Medulla oblongata (tissue), 1 donor: Measurements from ENCODE around the gene ITGB2.
"Not testable (repeated sequence)": the region's sequence is repeated elsewhere in the genome, so short reads cannot be mapped to it uniquely, and the experiment has no call there.

Experiments
- DNase-seq: peaks from one replicate; pipeline ENCODE4 v3.0.0-alpha.2; 2015; ENCODE audit errors: extremely low spot score

The ITGB2 gene

DNA sequence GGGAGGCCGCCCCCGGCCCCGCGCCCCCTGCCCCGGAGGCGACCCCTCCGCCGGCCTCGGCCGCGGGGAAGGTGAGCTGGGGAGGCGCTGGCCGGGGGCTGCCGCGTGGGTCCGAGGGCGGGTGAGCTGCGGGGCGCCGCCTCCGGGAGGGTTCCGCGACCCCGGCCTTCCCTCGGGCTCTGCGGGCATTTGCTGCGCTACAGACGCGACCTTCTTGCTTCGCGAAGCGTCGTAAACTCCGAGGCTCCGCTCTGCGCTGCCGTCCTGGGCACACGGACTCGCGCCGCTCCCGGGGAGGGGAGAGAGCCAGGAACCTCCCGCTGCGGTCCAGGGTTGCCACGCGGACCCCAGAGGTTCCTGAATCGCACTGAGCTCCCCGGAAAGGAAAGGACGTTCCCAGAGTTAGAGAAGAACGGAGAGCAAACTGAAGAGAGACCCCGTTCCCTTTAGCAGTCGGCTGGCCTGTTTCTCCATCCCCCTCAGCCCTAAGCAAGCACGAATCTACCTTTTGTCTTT is 19.5 kb upstream of the ITGB2 start:
- no peak for DNase-seq

- peak; percentile 60 for DNase-seq
Measured at GRCh38 chr21:44939532-44940115, 18.9 kb upstream of the ITGB2 start, which contains the start of gene SLX9. Gene SLX9, plus strand, starts transcription at chr21:44940029. Its CDS starts 29 bp downstream, at chr21:44940058.

DNA sequence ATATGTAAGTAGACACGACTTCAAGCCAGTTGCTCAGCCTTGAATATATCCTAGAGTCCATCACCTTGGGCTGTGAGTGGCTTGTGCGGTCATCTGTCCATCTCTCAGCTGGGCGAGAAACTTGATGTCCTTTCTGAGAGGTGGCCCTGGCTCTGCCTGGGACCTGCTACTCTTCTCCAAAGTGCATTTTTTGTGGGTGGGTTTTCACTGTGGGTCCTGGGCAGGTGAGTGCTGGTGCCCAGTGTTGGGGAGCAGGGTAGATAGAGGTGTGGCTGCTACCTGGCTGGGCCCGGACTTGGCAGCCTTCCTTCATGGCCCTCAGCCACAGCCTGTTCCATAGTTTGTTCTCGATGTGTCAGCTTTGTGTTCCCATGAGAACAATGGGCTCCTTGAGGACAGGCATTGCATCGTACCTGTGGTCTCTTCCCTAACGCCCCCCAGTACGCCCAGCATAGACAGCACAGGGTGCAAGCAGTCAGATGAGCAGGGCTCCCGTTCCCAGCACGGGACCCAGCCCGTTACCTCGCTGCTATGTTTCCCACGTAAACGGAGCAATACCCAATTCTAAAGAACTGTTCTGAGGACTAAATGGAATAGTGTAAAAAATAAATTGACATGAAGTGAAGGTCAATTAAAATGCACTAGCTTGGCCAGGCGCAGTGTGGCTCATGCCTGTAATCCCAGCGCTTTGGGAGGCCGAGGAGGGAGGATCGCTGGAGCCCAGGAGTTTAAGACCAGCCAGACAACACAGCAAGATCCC is 18.3 kb upstream of the ITGB2 start:
- DNase-seq: no peak

- no peak for DNase-seq
Measured at GRCh38 chr21:44935533-44935927, 14.8 kb upstream of the ITGB2 start.

DNA sequence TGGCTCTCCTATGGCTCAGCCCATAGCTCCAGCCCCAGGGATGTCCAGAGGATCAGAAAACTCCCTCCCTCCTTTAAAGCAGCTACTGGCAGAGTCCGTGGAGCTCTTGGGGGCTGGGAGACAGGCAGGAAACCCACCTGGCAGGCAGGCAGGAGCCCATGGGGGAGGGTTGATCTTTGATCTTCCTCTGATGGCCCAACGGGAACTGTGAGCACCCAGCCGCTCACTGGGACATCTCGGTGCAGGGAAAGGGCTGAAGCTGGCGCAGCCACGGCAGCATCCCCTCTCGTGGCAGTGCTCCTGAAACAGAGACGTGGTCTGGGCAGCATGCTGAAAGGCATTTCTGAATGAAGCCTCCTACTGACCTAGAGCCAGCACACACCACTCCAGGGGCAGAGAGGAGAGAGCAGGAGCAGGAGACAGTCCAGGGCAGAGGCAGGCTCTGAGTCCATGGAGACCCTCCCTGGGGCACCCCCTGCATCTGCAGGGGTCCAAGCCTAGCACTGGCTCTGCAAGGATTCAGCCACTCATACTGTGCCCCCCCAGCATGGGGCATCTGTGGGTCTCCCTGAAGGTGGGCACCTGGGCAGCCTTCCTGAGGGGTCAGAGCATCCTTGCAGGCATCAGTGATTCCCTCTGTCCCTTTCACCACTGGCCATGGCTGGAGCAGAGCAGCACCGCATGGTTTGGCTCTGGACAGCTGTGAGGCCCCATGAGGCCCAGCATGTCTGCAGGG is 14.3 kb upstream of the ITGB2 start:
- DNase-seq: no peak

- DNase-seq: no peak
Measured at GRCh38 chr21:44934276-44934675, 13.6 kb upstream of the ITGB2 start.

DNA sequence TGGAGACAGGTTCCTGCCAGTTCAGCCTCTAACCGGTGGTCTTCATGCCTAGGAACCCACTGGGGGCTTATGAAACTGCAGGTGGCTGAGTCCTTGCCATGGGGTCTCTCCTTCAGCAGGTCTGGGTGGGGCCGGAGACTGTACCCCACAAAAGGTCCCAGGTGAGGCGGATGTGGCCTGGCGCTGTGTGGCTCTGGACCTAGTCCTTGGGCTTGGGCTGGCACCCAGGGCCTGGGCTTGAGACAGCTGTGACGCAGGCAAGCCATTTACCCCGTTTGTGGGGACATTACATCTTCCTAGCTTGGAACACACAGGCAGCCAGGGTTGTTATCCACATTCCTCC is 13.2 kb upstream of the ITGB2 start:
- DNase-seq: no peak

GRCh38 chr21:44933199-44933917 is 12.7 kb upstream of the ITGB2 start:
- no peak for DNase-seq

DNA sequence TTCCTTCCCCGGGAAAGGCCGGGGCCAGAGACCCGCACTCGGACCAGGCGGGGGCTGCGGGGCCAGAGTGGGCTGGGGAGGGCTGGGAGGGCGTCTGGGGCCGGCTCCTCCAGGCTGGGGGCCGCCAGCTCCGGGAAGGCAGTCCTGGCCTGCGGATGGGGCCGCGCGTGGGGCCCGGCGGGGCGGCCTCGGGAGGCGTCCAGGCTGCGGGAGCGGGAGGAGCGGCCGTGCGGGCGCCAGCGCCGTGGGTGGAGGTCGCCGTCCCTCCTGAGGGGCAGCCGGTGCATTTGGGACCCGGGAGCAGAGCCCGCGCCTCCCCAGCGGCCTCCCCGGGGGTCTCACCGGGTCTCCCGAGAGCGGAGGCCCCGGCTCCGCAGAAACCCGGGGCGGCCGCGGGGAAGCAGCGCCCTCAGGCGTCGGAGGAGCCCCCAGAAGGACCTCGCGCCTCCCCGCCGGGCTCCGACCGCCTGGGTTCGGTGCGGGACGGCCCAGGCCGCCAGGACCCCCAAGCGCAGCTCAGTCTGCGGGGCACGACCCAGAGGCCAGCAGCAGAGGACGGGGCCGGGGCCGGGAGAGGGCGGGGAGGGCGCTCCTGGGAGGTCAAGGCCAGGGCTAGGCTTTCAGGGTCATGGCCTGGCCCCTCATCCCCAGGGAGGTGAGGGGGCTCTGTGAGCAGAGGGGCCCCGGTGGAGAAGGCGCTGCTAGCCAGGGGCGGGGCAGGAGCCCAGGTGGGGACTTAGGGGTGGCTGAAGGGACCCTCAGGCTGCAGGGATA is 11.9 kb upstream of the ITGB2 start:
- DNase-seq: no peak

DNA sequence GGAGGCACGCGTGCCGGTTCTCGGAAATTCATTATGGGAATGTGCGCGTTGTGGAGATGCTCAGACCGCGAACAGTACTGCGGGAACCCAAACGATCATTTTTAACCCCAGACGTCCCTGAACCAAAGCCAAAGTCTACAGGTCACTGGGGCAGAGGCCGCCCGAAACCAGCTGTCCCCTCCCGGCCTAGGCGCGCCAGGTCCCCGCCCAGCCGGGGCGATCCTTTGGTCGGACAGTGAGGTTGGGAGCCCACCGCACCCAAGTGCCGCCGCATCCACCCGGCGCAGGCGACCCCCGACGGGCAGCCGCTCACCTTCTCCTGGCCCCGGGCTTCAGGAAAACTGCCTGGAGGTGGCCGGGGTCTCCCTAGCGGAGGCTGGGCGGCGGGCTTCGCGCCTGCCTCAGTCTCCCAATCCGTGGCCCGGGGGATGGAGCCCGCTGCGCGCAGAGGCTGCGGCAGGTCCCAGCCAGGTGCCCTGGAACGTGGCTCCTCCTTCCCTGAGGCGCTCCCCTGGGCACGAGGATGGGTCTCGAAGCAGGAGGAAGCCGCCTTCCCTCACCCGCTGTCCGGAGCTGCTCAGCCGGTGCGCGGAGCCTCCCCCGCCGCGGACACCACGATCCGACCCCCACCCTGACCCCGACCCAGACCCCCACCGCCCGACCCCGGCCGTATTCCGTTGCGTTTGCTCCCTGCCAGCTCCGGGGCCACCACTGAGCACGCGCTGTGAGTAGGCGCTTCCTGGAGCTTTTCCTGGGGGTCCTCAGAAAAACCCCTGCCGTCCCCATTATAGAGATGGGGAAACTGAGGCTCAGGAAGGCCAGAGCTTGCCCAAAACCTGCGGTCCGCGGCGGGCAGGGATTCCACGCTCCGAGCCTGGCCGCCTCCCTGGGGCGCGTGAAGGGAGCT is 11.1 kb upstream of the ITGB2 start:
- no peak for DNase-seq

- DNase-seq: no peak
Measured at GRCh38 chr21:44931137-44931500, 10.4 kb upstream of the ITGB2 start.

- no peak for DNase-seq
Measured at GRCh38 chr21:44930543-44930981, 9.9 kb upstream of the ITGB2 start.

GRCh38 chr21:44929799-44930542 is 9.3 kb upstream of the ITGB2 start:
- DNase-seq: no peak

- no peak for DNase-seq
Measured at GRCh38 chr21:44929242-44929798, 8.6 kb upstream of the ITGB2 start.

- DNase-seq: not testable (repeated sequence)
Measured at GRCh38 chr21:44928500-44929241, 8.0 kb upstream of the ITGB2 start.

GRCh38 chr21:44927587-44928461 is 7.1 kb upstream of the ITGB2 start:
- peak; percentile 63 for DNase-seq

- no peak for DNase-seq
Measured at GRCh38 chr21:44927259-44927586, 6.5 kb upstream of the ITGB2 start.
